ENCODE data around the gene SCYGR7.

SCYGR7 gene

GRCh38 chr2:227761740-227762476 lies 33.8 kb downstream of the SCYGR7 start:
- DNase-seq (ENCODE audit: insufficient read length) (no peak), FAIRE-seq (no peak)
- TF ChIP-seq TAF1 (IDR thresholded peaks at IDR 0.05; ENCODE audit: borderline replicate concordance, low read depth, low read length) (no peak), POLR2AphosphoS5 (IDR thresholded peaks at IDR 0.05; ENCODE audit: low read depth, low read length) (no peak), POLR2A (IDR thresholded peaks at IDR 0.05; ENCODE audit: low read depth, low read length) (no peak)

GRCh38 chr2:227765788-227766372 lies 37.7 kb downstream of the SCYGR7 start:
- FAIRE-seq (no peak), DNase-seq (ENCODE audit: insufficient read length) (no peak)
- TF ChIP-seq TAF1 (IDR thresholded peaks at IDR 0.05; ENCODE audit: borderline replicate concordance, low read depth, low read length) (no peak), POLR2A (IDR thresholded peaks at IDR 0.05; ENCODE audit: low read depth, low read length) (no peak), POLR2AphosphoS5 (IDR thresholded peaks at IDR 0.05; ENCODE audit: low read depth, low read length) (no peak)

GRCh38 chr2:227766373-227766883 lies 38.3 kb downstream of the SCYGR7 start:
- DNase-seq (ENCODE audit: insufficient read length): peak; percentile 62
- TF ChIP-seq TAF1 (IDR thresholded peaks at IDR 0.05; ENCODE audit: borderline replicate concordance, low read depth, low read length) (no peak), POLR2AphosphoS5 (IDR thresholded peaks at IDR 0.05; ENCODE audit: low read depth, low read length) (no peak), POLR2A (IDR thresholded peaks at IDR 0.05; ENCODE audit: low read depth, low read length) (no peak)
- FAIRE-seq: peak; percentile 88

- TF ChIP-seq POLR2AphosphoS5 (IDR thresholded peaks at IDR 0.05; ENCODE audit: low read depth, low read length): no peak
- no peak for TF ChIP-seq POLR2A (IDR thresholded peaks at IDR 0.05; ENCODE audit: low read depth, low read length)
- no peak for TF ChIP-seq TAF1 (IDR thresholded peaks at IDR 0.05; ENCODE audit: borderline replicate concordance, low read depth, low read length)
- FAIRE-seq (no peak), DNase-seq (ENCODE audit: insufficient read length) (no peak)
Observed at GRCh38 chr2:227767830-227768229, 39.7 kb downstream of the SCYGR7 start.

GRCh38 chr2:227772197-227772661 lies 44.1 kb downstream of the SCYGR7 start:
- DNase-seq (ENCODE audit: insufficient read length) (no peak), FAIRE-seq (no peak)
- TF ChIP-seq POLR2A (IDR thresholded peaks at IDR 0.05; ENCODE audit: low read depth, low read length) (no peak), POLR2AphosphoS5 (IDR thresholded peaks at IDR 0.05; ENCODE audit: low read depth, low read length) (no peak), TAF1 (IDR thresholded peaks at IDR 0.05; ENCODE audit: borderline replicate concordance, low read depth, low read length) (no peak)

GRCh38 chr2:227772932-227773331 lies 44.8 kb downstream of the SCYGR7 start:
- FAIRE-seq (no peak), DNase-seq (ENCODE audit: insufficient read length) (no peak)
- TF ChIP-seq POLR2A (IDR thresholded peaks at IDR 0.05; ENCODE audit: low read depth, low read length) (no peak), POLR2AphosphoS5 (IDR thresholded peaks at IDR 0.05; ENCODE audit: low read depth, low read length) (no peak), TAF1 (IDR thresholded peaks at IDR 0.05; ENCODE audit: borderline replicate concordance, low read depth, low read length) (no peak)

- DNase-seq (ENCODE audit: insufficient read length) (no peak), FAIRE-seq (no peak)
- no peak for TF ChIP-seq POLR2AphosphoS5 (IDR thresholded peaks at IDR 0.05; ENCODE audit: low read depth, low read length)
- TF ChIP-seq TAF1 (IDR thresholded peaks at IDR 0.05; ENCODE audit: borderline replicate concordance, low read depth, low read length): no peak
- no peak for TF ChIP-seq POLR2A (IDR thresholded peaks at IDR 0.05; ENCODE audit: low read depth, low read length)
Observed at GRCh38 chr2:227774011-227774624, 46.0 kb downstream of the SCYGR7 start.

GRCh38 chr2:227774895-227775842 lies 47.0 kb downstream of the SCYGR7 start:
- TF ChIP-seq POLR2A (IDR thresholded peaks at IDR 0.05; ENCODE audit: low read depth, low read length) (no peak), POLR2AphosphoS5 (IDR thresholded peaks at IDR 0.05; ENCODE audit: low read depth, low read length) (no peak), TAF1 (IDR thresholded peaks at IDR 0.05; ENCODE audit: borderline replicate concordance, low read depth, low read length) (no peak)

More at GRCh38 chr2:227774895-227775842, 47.0 kb downstream of the SCYGR7 start:
- DNase-seq (ENCODE audit: insufficient read length) (no peak), FAIRE-seq (no peak)

All from GM12892 (cell line).